GM23338 (cell line): Measurements from ENCODE around the gene TMEM178A. TPM values are rescaled to one million over a fixed set of nuclear protein-coding genes. Genes with fewer than 3 reads are reported as not detected.

Experiments used
- ATAC-seq: fragments of 200-7000 bp; cut with Tn5 transposase; 3 replicates; pipeline ENCODE4 v1.9.1; 2020
- DNase-seq: peaks from one replicate; pipeline ENCODE4 v3.0.0-alpha.2; 2015; ENCODE audit warnings: low spot score
- H2AFZ ChIP-seq: fragments of 200-600 bp; sonication (generic); 2 replicates; pipeline ENCODE4 v1.8.0; 2016; ENCODE audit warnings: antibody characterized with exemption, mild to moderate bottlenecking, moderate library complexity
- H3F3A ChIP-seq: fragments of 200-600 bp; sonication (generic); replicated peaks from 2 replicates; pipeline ENCODE4 v1.8.0; 2017; ENCODE audit warnings: antibody characterized with exemption, mixed run types, low read depth
- H3K27ac ChIP-seq: fragments of 200-600 bp; sonication (generic); 2 replicates; pipeline ENCODE4 v1.6.1; 2016; ENCODE audit warnings: low read depth
- H3K27me3 ChIP-seq: fragments of 200-600 bp; sonication (generic); 2 replicates; pipeline ENCODE4 v1.8.0; 2016; ENCODE audit warnings: mild to moderate bottlenecking, mixed run types, moderate library complexity; ENCODE audit not compliant: insufficient read depth
- H3K36me3 ChIP-seq: fragments of 200-600 bp; sonication (generic); 2 replicates; pipeline ENCODE4 v1.8.0; 2016; ENCODE audit warnings: mild to moderate bottlenecking; ENCODE audit not compliant: insufficient read depth
- H3K4me1 ChIP-seq: fragments of 200-600 bp; sonication (generic); 2 replicates; pipeline ENCODE4 v1.8.0; 2016; ENCODE audit warnings: mild to moderate bottlenecking, moderate library complexity; ENCODE audit not compliant: insufficient read depth
- H3K4me2 ChIP-seq: fragments of 200-600 bp; sonication (generic); 2 replicates; pipeline ENCODE4 v1.7.1; 2017; ENCODE audit warnings: mixed run types
- H3K4me3 ChIP-seq: fragments of 200-600 bp; sonication (generic); 2 replicates; pipeline ENCODE4 v1.6.1; 2016; ENCODE audit warnings: mixed run types
- H3K79me2 ChIP-seq: fragments of 200-600 bp; sonication (generic); replicated peaks from 2 replicates; pipeline ENCODE4 v1.8.0; 2017; ENCODE audit warnings: mild to moderate bottlenecking; ENCODE audit not compliant: insufficient read depth
- H3K9me2 ChIP-seq: fragments of 200-600 bp; sonication (generic); 2 replicates; pipeline ENCODE4 v1.8.0; 2017; ENCODE audit not compliant: insufficient read depth
- H4K20me1 ChIP-seq: fragments of 200-600 bp; sonication (generic); replicated peaks from 2 replicates; pipeline ENCODE4 v1.8.0; 2017; ENCODE audit warnings: mild to moderate bottlenecking; ENCODE audit not compliant: insufficient read depth
- H3K27ac Mint-ChIP-seq: 2 replicates; pipeline ENCODE4 v1.8.0; 2020; ENCODE audit warnings: inconsistent platforms, mild to moderate bottlenecking, moderate library complexity, mixed read lengths
- H3K27me3 Mint-ChIP-seq: 3 replicates; pipeline ENCODE4 v1.8.0; 2022; ENCODE audit warnings: low read depth, mild to moderate bottlenecking, moderate library complexity, mixed read lengths, inconsistent platforms; ENCODE audit not compliant: insufficient read depth, poor library complexity
- H3K36me3 Mint-ChIP-seq: 3 replicates; pipeline ENCODE4 v1.8.0; 2021; ENCODE audit warnings: low read depth, mild to moderate bottlenecking, inconsistent platforms, moderate library complexity, mixed read lengths
- H3K4me1 Mint-ChIP-seq: 3 replicates; pipeline ENCODE4 v1.8.0; 2020; ENCODE audit warnings: mild to moderate bottlenecking, inconsistent platforms, mixed read lengths
- H3K4me3 Mint-ChIP-seq: 3 replicates; pipeline ENCODE4 v1.8.0; 2021; ENCODE audit warnings: moderate library complexity, mild to moderate bottlenecking, inconsistent platforms, mixed read lengths
- H3K9me3 Mint-ChIP-seq: 3 replicates; pipeline ENCODE4 v1.8.0; 2020; ENCODE audit warnings: moderate library complexity, mild to moderate bottlenecking, inconsistent platforms, mixed read lengths
- CREB1 ChIP-seq: fragments of 250-450 bp; sonication (Bioruptor Pico); IDR thresholded peaks from 2 replicates; pipeline ENCODE4 v1.5.0; 2020; ENCODE audit warnings: low read depth, mild to moderate bottlenecking, moderate library complexity
- ETS1 ChIP-seq: IDR thresholded peaks from 2 replicates; pipeline ENCODE4 v1.6.1; 2016; ENCODE audit warnings: antibody characterized with exemption
- EZH2 ChIP-seq: fragments of 200-600 bp; sonication (generic); IDR thresholded peaks from one replicate; pipeline ENCODE4 v1.8.0; 2017; ENCODE audit warnings: antibody characterized with exemption, mild to moderate bottlenecking, low read depth; ENCODE audit not compliant: unreplicated experiment
- EZH2phosphoT487 ChIP-seq: fragments of 200-600 bp; sonication (generic); IDR thresholded peaks from one replicate; pipeline ENCODE4 v1.8.1; 2018; ENCODE audit warnings: antibody characterized with exemption; ENCODE audit not compliant: unreplicated experiment
- JUNB ChIP-seq: IDR thresholded peaks from one replicate; pipeline ENCODE4 v1.6.1; 2016; ENCODE audit warnings: antibody characterized with exemption; ENCODE audit not compliant: unreplicated experiment
- NANOG ChIP-seq: IDR thresholded peaks from 2 replicates; pipeline ENCODE4 v1.6.1; 2016; ENCODE audit warnings: antibody characterized with exemption, borderline replicate concordance
- POLR2AphosphoS5 ChIP-seq: IDR thresholded peaks from 2 replicates; pipeline ENCODE4 v1.6.1; 2016; ENCODE audit warnings: antibody characterized with exemption, low read depth
- REST ChIP-seq: IDR thresholded peaks from one replicate; pipeline ENCODE4 v1.6.1; 2018; ENCODE audit warnings: antibody characterized with exemption; ENCODE audit not compliant: unreplicated experiment
- STAT1 ChIP-seq: IDR thresholded peaks from one replicate; pipeline ENCODE4 v1.6.1; 2016; ENCODE audit warnings: antibody characterized with exemption; ENCODE audit not compliant: unreplicated experiment
- ZNF114 ChIP-seq: fragments of 250-450 bp; sonication (Bioruptor Pico); IDR thresholded peaks from 2 replicates; pipeline ENCODE4 v1.5.0; 2020; ENCODE audit warnings: mild to moderate bottlenecking, moderate library complexity
- ZNF331 ChIP-seq: fragments of 250-450 bp; sonication (Bioruptor Pico); IDR thresholded peaks from 2 replicates; pipeline ENCODE4 v1.5.0; 2020; ENCODE audit warnings: low read depth, mild to moderate bottlenecking, moderate library complexity
- ZNF462 ChIP-seq: fragments of 250-450 bp; sonication (Bioruptor Pico); IDR thresholded peaks from 2 replicates; pipeline ENCODE4 v1.5.0; 2020; ENCODE audit warnings: mild to moderate bottlenecking, moderate library complexity
- polyA plus RNA-seq: library from polyadenylated mRNA; unstranded; fragments of >200 nt; fragmentation: Nextera tagmentation; extraction: Ambion mirVana; gene quantifications from 2 replicates; pipeline ENCODE4 v1.2.1, GENCODE V29; 2016
- total RNA-seq: library from RNA; depleted of rRNA; stranded (reverse); fragments of >200 nt; shearing (Covaris generic); gene quantifications from 2 replicates; pipeline ENCODE4 v1.2.3, GENCODE V29; 2014

TMEM178A gene
- total and polyA plus RNA-seq, 2 experiments from 2014 or later: 10.3 to 12.3 TPM

- TF ChIP-seq REST: no peak
- TF ChIP-seq POLR2AphosphoS5: no peak
- TF ChIP-seq CREB1 (CRISPR knock-in tag): no peak
- TF ChIP-seq ZNF331 (CRISPR knock-in tag): no peak
- TF ChIP-seq ZNF114: no peak
- TF ChIP-seq ETS1: no peak
- no peak for TF ChIP-seq EZH2
- no peak for TF ChIP-seq JUNB
- TF ChIP-seq EZH2phosphoT487: no peak
- no peak for TF ChIP-seq NANOG
Observed at GRCh38 chr2:39668576-39669080, 2.9 kb downstream of the TMEM178A start (continued).

GRCh38 chr2:39671604-39672003, 5.9 kb downstream of the TMEM178A start:
- Mint-ChIP-seq H3K4me1 (peaks cover 26% of the 10 kb centered on the region), H3K27ac (no peak overlapping the region), H3K4me3 (no peak overlapping the region), H3K9me3 (no peaks in the 10 kb centered on the region; the same call in 1 of the 3 replicates), H3K27me3 (peaks cover 21% of the 10 kb centered on the region), H3K36me3 (peaks cover 2% of the 10 kb centered on the region; the same call in 1 of the 3 replicates)
- Histone ChIP-seq H3K36me3 (no peaks in the 10 kb centered on the region), H3K79me2 (peaks cover 29% of the 10 kb centered on the region), H4K20me1 (no peaks in the 10 kb centered on the region), H3F3A (no peaks in the 10 kb centered on the region), H3K27ac (no peak overlapping the region), H3K4me2 (no peak overlapping the region), H3K4me1 (peaks cover 20% of the 10 kb centered on the region), H3K4me3 (no peak overlapping the region), H3K27me3 (peaks cover 20% of the 10 kb centered on the region), H3K9me2 (no peaks in the 10 kb centered on the region), H2AFZ (no peak overlapping the region)
- no peak for DNase-seq
- ATAC-seq: no peak
- no peak for TF ChIP-seq STAT1
- no peak for TF ChIP-seq ZNF462 (CRISPR knock-in tag)
- TF ChIP-seq JUNB: no peak
